Fibroblast of skin of scalp (primary cell): Measurements from ENCODE around the gene ZBTB12.
"Not testable (repeated sequence)": the region's sequence is repeated elsewhere in the genome, so short reads cannot be mapped to it uniquely, and the experiment has no call there.

ENCODE experiments used
- DNase-seq: peaks from one replicate; pipeline ENCODE4 v3.0.0-alpha.2; 2013

ZBTB12 gene

DNA sequence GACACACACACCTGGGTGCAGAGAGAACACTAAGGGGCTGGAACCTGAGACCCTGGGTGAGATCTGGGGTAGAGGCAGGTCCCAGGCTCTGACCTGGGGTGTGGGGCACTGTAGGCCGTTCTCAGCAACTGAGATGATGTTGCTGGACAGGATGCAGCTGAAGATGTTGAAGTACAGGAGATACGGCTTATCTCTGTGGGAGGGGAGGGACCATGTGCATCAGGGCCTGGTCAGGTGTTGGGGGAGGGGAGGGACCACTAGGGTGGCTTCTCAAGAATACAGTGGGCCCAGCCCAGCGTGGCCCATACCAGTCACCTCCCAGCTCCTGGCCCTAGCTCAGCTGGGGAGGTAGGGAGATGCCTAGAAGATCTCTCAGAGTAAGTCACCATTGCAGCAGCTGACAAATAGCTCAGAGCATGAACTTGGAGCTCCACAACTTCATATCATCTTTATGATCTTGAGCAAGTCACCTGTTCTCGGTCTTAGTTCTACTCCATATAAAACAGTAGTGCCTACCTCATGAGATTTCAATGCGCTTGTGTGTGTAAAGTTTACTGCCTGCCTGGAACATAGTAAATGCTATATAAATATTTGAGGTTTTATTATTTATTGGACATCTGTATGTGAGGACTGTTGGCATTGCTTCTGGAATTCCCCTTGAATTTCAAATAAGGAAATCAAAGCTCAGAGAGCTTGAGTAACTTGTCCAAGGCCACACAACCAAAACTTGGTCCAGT, 26.9 kb downstream of the ZBTB12 start:
- no peak for DNase-seq

- DNase-seq: no peak
Observed at GRCh38 chr6:31874084-31874670, 27.7 kb downstream of the ZBTB12 start.

- DNase-seq: peak; percentile 53
Observed at GRCh38 chr6:31871046-31871659, 30.7 kb downstream of the ZBTB12 start.

- DNase-seq: no peak
Observed at GRCh38 chr6:31870385-31870921, 31.4 kb downstream of the ZBTB12 start.

DNA sequence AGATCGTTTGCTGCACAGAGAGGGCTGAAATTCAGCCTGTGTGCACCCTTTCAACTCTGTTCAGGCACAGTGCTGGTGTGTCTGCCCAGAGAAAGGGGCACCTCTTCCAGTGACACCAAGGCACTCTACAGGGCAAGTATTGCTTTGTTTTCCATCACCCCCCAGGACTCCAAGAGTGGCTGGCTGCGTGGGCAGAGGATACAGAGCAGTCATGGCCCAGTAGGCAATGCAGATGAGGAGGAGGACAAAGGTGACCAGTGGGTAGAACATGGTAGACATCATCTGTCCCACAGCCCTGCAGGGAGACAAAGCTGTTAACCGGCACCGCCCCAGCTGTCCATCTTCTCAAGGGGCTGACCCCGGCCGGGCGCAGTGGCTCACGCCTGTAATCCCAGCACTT, 32.5 kb downstream of the ZBTB12 start:
- DNase-seq: no peak

DNA sequence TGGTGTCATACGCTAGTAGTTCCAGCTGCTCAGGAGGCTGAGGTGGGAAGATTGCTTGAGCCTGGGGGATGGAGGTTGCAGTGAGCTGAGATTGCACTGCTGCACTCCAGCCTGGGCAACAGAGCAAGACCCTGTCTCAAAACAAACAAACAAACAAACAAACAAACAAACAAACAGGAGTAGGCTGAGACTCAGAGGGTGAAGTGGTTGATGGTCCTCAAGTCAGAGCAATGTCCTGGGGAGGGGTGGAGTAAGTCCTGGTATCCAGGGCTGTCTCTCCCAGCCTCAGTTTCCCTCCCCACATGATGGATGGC, 33.3 kb downstream of the ZBTB12 start:
- DNase-seq: not testable (repeated sequence)

DNA sequence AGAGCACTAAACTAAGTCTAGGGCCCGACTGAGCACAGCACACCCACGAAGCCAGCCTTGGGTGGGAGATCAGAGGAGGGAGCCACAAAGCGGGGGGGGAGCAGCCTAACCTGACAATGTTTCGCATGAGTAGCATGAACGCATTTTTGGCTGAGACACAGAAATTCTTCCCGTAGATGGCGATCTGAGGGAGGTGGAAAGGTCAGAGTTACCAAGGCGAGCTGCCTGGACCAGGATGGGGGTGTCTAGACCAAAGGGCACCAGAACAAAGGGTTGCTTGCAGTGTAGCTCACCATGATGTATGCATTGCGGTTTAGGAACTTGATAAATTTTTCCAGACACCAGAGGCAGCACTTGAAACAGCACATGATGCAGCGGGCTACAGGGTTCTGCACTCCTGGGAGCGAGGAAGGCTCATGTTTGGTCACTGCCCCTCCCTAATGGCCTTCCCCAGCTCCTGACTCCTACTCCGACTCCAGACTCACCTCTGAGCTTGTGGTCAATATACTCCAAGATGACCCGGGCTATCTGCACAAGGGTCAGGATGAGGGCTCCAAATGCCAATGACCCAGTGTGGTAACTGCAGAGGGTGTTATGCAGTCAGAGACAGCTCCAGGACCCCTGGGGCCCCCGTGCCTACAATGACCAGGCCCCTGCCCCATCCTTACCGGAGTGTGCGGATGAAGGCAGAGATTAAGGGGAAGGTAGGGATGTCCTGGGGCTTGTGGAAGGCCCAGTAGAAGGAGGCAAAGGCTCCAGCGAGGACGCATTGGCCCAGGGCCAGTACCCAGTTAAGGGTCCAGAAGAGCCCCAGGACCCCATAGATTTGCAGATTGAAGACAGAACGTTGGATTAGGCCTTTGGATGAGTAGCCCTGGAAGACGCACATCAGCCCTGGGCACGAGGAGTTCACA, 36.4 kb downstream of the ZBTB12 start:
- DNase-seq: no peak

- DNase-seq: no peak
Observed at GRCh38 chr6:31864818-31865204, 37.1 kb downstream of the ZBTB12 start.

DNA sequence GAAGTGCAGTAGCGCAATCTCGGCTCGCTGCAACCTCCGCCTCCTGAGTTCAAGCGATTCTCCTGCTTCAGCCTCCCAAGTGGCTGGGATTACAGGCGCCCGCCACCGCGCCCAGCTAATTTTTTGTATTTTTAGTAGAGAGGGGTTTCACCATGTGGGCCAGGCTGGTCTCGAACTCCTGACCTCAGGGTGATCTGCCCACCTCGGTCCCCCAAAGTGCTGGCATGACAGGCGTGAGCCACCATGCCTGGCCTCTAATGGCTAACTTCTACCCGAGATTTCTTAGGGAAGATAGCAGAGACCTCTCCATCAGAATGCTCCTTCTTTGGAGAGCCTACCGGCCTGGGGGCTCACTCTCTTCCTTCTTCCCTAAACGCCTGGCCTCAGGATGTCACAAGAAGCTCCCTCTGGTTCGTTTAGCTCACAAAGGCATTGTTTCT, 37.7 kb downstream of the ZBTB12 start:
- not testable (repeated sequence) for DNase-seq

DNA sequence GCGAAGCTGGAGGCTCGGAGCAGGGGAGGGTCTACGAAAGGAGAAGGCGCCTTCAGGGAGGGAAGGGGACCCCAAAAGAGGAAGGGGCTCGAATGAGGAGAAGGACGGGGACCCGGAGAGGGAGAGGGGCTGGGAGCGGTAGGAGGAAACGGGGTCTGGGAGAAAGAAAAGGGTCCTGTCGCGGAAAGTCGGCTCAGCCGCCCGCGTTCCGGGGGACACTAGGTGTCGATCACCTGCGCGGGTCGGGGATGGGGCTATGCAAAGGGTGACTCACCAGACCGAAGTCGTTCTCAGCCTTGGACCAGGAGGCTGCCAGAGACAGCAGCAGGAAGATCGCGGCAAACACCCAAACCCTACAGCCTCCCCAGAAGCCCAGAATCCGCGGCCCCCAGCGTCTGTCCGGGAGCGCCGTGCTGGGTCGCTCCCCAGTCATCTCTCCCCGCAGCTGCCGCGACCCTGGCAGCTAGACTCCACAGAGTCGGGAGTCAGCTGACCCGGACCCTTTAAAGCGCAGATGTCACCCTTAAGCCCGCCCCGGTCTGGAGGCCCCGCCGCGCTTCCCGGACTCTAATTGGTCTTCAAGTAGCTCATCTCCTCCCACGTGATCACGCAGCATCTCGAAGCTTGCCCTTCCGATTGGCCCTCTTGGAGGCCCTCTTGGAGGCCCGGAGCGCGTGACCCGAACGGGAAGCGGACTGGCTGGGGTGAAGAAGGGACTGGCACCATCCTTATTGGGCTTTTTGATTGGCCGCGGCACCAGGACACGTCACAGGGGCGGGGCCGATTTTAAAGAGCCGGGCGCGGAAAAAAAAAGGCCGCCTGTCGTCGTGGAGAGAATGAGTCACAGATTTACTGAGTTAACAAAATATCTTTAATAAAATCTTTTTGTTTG, 39.3 kb downstream of the ZBTB12 start, which contains the start of gene NEU1:
Gene NEU1, minus strand, starts transcription at position 478 of the 892 bp plus-strand sequence. Its CDS starts 45 bp downstream, at position 433.
- DNase-seq: peak; percentile 100

DNA sequence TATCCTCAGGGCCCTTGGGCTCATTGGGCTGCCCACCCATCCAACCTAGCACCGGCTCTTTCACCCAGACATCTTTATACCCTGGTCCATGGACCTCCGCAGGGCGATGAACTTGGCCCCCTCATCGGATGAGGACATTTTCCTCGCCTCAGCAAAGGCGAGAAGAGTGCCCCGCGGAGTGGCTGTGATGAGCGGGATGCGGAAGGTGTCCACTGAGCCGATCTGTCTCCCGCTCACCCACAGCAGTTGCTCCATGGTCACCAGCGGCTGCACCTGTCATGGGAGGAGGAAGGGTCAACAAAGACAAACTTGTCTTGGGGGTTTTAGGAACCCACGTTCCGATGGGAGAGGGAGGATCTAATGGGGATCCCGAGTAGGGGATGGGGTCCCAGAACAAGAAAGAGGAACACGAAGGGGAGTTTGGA, 40.0 kb downstream of the ZBTB12 start:
- no peak for DNase-seq

DNA sequence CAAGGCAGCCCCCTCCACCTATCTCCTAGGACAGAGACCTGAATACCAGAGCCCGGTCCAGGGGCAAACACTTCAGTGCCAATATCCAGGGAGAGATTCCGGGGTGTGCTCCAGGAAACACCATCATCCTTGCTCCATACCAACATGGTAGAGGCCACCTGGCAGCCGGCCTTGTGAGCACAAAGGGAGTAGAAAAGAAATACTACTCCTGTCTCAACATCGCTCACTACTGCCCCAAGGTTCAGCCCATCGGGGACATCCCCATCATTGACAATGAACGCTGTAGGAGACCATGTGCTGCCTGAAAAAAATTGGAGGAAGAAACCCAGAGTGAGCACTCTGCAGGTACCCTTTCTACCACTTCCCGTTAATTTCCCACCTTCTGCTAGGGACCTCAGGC, 40.7 kb downstream of the ZBTB12 start:
- DNase-seq: no peak

- no peak for DNase-seq
Observed at GRCh38 chr6:31860349-31860748, 41.5 kb downstream of the ZBTB12 start.

DNA sequence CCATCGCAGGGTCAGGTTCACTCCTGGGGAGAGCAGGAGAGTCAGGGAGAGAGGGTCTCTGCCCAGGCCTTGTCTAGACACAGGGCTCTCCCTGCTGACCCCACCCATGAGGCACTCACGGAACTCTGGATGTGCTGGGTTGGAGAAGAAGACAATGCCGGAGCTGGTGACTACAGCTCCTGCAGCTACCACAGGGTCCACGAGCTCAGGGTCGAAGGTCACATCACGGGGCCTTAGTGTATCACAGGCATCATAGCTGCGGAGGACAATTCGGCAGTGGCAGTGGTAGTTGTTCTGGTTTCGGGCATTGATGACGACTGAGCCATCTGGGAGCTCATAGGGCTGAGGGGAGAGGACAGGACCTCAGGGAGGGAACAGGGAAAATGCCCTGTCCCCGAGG, 42.0 kb downstream of the ZBTB12 start:
- no peak for DNase-seq

DNA sequence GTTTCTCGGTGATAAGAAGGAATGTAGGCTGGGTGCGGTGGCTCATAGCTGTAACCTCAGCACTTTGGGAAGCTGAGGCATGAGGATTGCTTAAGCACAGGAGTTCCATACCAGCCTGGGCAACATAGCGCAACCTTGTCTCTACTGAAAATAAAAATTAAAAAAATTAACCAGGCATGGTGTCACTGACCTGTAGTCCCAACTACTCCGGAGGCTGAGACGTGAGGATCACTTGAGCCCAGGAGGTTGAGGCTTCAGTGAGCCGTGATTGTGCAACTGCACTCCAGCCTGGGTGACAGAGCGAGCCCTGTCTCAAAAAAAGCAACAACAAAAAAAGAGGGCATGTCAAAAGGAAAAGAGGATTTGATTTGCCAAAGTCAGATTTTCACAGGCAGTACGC, 43.2 kb downstream of the ZBTB12 start:
- DNase-seq: no peak

GRCh38 chr6:31857774-31858173, 44.1 kb downstream of the ZBTB12 start:
- not testable (repeated sequence) for DNase-seq

- DNase-seq: not testable (repeated sequence)
Observed at GRCh38 chr6:31851980-31852718, 49.7 kb downstream of the ZBTB12 start.

DNA sequence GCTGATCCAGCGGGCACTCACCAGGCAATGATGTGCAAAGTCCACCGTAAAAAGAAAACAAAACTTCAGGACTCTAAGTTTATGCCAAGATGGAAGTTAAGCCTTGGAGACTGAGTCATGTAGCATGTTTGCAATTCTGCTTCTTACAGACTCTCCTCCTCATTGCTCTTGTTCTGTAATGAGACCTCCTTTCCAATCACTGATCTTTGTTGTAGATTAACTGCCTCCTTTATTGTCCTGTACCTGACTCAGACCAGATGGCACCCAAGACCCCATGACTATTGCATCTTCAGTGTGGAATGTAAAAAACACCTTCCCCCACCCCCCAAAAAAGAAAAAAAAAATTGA, 50.4 kb downstream of the ZBTB12 start:
- no peak for DNase-seq

GRCh38 chr6:31850765-31851484, 51.0 kb downstream of the ZBTB12 start:
- DNase-seq: no peak
